GM12873 (cell line): ENCODE data around the gene RPUSD1.

ENCODE experiments used
- CTCF ChIP-seq: IDR thresholded peaks from 2 replicates; pipeline ENCODE4 v1.5.1; 2012; ENCODE audit warnings: low read depth, mild to moderate bottlenecking, moderate library complexity, low read length, control low read depth; ENCODE audit not compliant: insufficient read depth; ENCODE audit errors: missing control alignments

Gene RPUSD1

GRCh38 chr16:799948-800833, 12.0 kb upstream of the RPUSD1 start, which contains the start of gene GNG13:
Gene GNG13 (minus strand): TSS chr16:800734. CDS start chr16:799077, 1,657 bp downstream.
- TF ChIP-seq CTCF, result no peak

- TF ChIP-seq CTCF, result no peak
Observed at GRCh38 chr16:799111-799947, 11.1 kb upstream of the RPUSD1 start.

- no peak for TF ChIP-seq CTCF
Observed at GRCh38 chr16:798666-799065, 10.5 kb upstream of the RPUSD1 start.

- TF ChIP-seq CTCF, result no peak
Observed at GRCh38 chr16:797686-798085, 9.5 kb upstream of the RPUSD1 start.

DNA sequence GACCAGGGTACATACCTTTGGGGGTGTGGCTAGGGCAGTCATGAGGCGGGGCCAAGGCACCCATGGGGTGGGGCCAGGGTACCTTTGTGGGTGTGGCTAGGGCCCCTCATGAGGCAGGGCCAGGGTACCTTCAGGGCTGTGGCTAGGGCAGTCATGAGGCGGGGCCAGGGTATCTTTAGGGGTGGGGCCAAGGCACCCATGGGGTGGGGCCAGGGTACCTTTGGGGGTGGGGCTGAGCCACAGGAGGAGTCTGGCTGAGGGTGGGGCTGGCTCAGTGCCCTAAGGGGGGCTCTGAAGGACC, 8.9 kb upstream of the RPUSD1 start:
- no peak for TF ChIP-seq CTCF

GRCh38 chr16:796296-797119, 8.3 kb upstream of the RPUSD1 start:
- TF ChIP-seq CTCF, result no peak
